ENCODE results near the gene SOWAHC.

Gene SOWAHC

DNA sequence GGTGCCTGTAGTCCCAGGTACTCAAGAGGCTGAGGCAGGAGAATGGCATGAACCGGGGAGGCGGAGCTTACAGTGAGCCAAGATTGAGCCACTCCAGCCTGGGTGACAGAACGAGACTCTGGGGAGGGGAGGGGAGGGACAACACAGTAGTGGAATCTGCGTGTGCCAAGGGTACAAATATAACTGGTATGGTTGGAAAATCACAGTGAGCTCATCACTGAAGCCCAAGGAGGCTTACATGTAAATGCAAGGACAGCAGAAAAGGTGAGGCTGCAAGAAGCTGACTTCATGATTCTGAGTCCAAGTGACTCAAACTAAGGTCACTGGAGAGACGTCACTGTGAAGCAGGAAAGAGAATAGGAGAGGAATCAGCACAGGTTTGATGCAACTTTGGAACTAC, 9.6 kb upstream of the SOWAHC start:
- peaks cover 28% of the 10 kb centered on the region for H3K4me1 ChIP-seq (ENCODE audit: control insufficient read depth, insufficient read depth, low read length)
- ChIA-PET POLR2A (interaction anchor here (2.0 kb wide), 1 partner anchor 9 kb away, joined by 10 read pairs; the partner anchor contains the start of genes SEPTIN10 and SOWAHC), CTCF (interaction anchor here (8.7 kb wide), 1 partner anchor 59 kb away, joined by 76 read pairs; no protein-coding TSS in a partner anchor)
- no peak overlapping the region for H3K4me3 ChIP-seq (ENCODE audit: low read depth, low read length)
- no peaks in the 10 kb centered on the region; a peak in 1 of 3 replicates for H3K36me3 ChIP-seq (ENCODE audit: control insufficient read depth in 2 of 2, insufficient read depth in 1 of 2, low read length in 2 of 2)
- H3K9me3 ChIP-seq (ENCODE audit: control insufficient read depth, insufficient read depth, low read depth, low read length), result no peaks in the 10 kb centered on the region
- H3K27ac ChIP-seq (ENCODE audit: extremely low read depth, low read depth, low read length), result no peak overlapping the region
- TF ChIP-seq ZNF549 (tag by site-specific recombination; IDR thresholded peaks at IDR 0.05) (no peak), ZNF677 (tag by site-specific recombination; IDR thresholded peaks at IDR 0.05) (no peak), ZFP41 (tag by site-specific recombination; IDR thresholded peaks at IDR 0.05; ENCODE audit: borderline replicate concordance) (no peak), ZNF146 (tag by site-specific recombination; IDR thresholded peaks at IDR 0.05) (no peak), ZBTB20 (tag by site-specific recombination; IDR thresholded peaks at IDR 0.05) (peak; percentile 18; the same call in 1 of the 2 replicates), KLF8 (tag by site-specific recombination; IDR thresholded peaks at IDR 0.05) (no peak), SP3 (tag by site-specific recombination; IDR thresholded peaks at IDR 0.05) (no peak), ZNF707 (tag by site-specific recombination; IDR thresholded peaks at IDR 0.05) (no peak), SP2 (tag by site-specific recombination; IDR thresholded peaks at IDR 0.05) (no peak; the same call in 1 of the 2 replicates), ZNF837 (tag by site-specific recombination; IDR thresholded peaks at IDR 0.05) (no peak), ZNF404 (tag by site-specific recombination; IDR thresholded peaks at IDR 0.05) (no peak), ZNF394 (tag by site-specific recombination; IDR thresholded peaks at IDR 0.05; ENCODE audit: borderline replicate concordance) (no peak), ZNF274 (IDR thresholded peaks at IDR 0.05; ENCODE audit: low read length) (no peak), ZNF274 (tag by site-specific recombination; IDR thresholded peaks at IDR 0.05; ENCODE audit: borderline replicate concordance) (no peak), ZBTB1 (tag by site-specific recombination; IDR thresholded peaks at IDR 0.05) (no peak), ZNF184 (tag by site-specific recombination; IDR thresholded peaks at IDR 0.05) (no peak), HOXC10 (CRISPR knock-in tag; IDR thresholded peaks at IDR 0.05) (no peak), GLI2 (tag by site-specific recombination; IDR thresholded peaks at IDR 0.05; ENCODE audit: borderline replicate concordance, low read depth) (no peak), ZNF585B (tag by site-specific recombination; IDR thresholded peaks at IDR 0.05) (peak; percentile 77), ZEB2 (tag by site-specific recombination; IDR thresholded peaks at IDR 0.05) (no peak), GLIS2 (tag by site-specific recombination; IDR thresholded peaks at IDR 0.05) (no peak), ZNF366 (tag by site-specific recombination; conservative IDR thresholded peaks at IDR 0.05) (no peak), TRIM28 (IDR thresholded peaks at IDR 0.05; ENCODE audit: borderline replicate concordance, low read length) (no peak), BCL11A (tag by site-specific recombination; IDR thresholded peaks at IDR 0.05; ENCODE audit: low read depth) (no peak), RBAK (tag by site-specific recombination; IDR thresholded peaks at IDR 0.05) (no peak), ZNF311 (tag by site-specific recombination; IDR thresholded peaks at IDR 0.05; ENCODE audit: borderline replicate concordance) (no peak), ZNF155 (tag by site-specific recombination; IDR thresholded peaks at IDR 0.05) (no peak), ZNF37A (tag by site-specific recombination; IDR thresholded peaks at IDR 0.05) (no peak), IKZF3 (tag by site-specific recombination; IDR thresholded peaks at IDR 0.05) (no peak)
- TF ChIP-seq, protein P1, sequence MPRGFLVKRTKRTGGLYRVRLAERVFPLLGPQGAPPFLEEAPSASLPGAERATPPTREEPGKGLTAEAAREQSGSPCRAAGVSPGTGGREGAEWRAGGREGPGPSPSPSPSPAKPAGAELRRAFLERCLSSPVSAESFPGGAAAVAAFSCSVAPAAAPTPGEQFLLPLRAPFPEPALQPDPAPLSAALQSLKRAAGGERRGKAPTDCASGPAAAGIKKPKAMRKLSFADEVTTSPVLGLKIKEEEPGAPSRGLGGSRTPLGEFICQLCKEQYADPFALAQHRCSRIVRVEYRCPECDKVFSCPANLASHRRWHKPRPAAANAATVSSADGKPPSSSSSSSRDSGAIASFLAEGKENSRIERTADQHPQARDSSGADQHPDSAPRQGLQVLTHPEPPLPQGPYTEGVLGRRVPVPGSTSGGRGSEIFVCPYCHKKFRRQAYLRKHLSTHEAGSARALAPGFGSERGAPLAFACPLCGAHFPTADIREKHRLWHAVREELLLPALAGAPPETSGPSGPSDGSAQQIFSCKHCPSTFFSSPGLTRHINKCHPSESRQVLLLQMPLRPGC (tag by site-specific recombination; IDR thresholded peaks at IDR 0.05), result peak; percentile 50; the same call in 1 of the 2 replicates
- TF ChIP-seq, protein P2, sequence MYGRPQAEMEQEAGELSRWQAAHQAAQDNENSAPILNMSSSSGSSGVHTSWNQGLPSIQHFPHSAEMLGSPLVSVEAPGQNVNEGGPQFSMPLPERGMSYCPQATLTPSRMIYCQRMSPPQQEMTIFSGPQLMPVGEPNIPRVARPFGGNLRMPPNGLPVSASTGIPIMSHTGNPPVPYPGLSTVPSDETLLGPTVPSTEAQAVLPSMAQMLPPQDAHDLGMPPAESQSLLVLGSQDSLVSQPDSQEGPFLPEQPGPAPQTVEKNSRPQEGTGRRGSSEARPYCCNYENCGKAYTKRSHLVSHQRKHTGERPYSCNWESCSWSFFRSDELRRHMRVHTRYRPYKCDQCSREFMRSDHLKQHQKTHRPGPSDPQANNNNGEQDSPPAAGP (tag by site-specific recombination; IDR thresholded peaks at IDR 0.05), result 0 out of 2 replicates have a peak, but pooled peaks have one; percentile 23
- TF ChIP-seq, protein P3, sequence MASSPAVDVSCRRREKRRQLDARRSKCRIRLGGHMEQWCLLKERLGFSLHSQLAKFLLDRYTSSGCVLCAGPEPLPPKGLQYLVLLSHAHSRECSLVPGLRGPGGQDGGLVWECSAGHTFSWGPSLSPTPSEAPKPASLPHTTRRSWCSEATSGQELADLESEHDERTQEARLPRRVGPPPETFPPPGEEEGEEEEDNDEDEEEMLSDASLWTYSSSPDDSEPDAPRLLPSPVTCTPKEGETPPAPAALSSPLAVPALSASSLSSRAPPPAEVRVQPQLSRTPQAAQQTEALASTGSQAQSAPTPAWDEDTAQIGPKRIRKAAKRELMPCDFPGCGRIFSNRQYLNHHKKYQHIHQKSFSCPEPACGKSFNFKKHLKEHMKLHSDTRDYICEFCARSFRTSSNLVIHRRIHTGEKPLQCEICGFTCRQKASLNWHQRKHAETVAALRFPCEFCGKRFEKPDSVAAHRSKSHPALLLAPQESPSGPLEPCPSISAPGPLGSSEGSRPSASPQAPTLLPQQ (tag by site-specific recombination; IDR thresholded peaks at IDR 0.05), result no peak
- TF ChIP-seq, protein P4, sequence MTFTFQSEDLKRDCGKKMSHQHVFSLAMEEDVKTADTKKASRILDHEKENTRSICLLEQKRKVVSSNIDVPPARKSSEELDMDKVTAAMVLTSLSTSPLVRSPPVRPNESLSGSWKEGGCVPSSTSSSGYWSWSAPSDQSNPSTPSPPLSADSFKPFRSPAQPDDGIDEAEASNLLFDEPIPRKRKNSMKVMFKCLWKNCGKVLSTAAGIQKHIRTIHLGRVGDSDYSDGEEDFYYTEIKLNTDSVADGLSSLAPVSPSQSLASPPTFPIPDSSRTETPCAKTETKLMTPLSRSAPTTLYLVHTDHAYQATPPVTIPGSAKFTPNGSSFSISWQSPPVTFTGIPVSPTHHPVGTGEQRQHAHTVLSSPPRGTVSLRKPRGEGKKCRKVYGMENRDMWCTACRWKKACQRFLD (tag by site-specific recombination; IDR thresholded peaks at IDR 0.05), result no peak
- TF ChIP-seq, protein P5, sequence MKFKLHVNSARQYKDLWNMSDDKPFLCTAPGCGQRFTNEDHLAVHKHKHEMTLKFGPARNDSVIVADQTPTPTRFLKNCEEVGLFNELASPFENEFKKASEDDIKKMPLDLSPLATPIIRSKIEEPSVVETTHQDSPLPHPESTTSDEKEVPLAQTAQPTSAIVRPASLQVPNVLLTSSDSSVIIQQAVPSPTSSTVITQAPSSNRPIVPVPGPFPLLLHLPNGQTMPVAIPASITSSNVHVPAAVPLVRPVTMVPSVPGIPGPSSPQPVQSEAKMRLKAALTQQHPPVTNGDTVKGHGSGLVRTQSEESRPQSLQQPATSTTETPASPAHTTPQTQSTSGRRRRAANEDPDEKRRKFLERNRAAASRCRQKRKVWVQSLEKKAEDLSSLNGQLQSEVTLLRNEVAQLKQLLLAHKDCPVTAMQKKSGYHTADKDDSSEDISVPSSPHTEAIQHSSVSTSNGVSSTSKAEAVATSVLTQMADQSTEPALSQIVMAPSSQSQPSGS (tag by site-specific recombination; IDR thresholded peaks at IDR 0.05; ENCODE audit: low read depth), result 0 out of 2 replicates have a peak, but pooled peaks have one; percentile 8

All from HEK293 (cell line).